Adrenal gland (tissue), 5 donors: Measurements from ENCODE around the gene OLFM3.

ENCODE experiments used
- POLR2A ChIP-seq, 2 donors: fragments of 450-650 bp; IDR thresholded peaks; one replicate each; pipeline ENCODE4 v1.6.1; 2017; ENCODE audit warnings: antibody characterized with exemption in 2 of 2, mild to moderate bottlenecking in 2 of 2, moderate library complexity in 1 of 2
- TF ChIP-seq, protein P1 (sequence below), 6 experiments: fragments of 450-650 bp in 4 of 6; fragments of 200-600 bp in 2 of 6; sonication (generic) in 1 of 6; IDR thresholded peaks; 1 replicate in 5 of 6; 2 replicates in 1 of 6; pipeline versions ENCODE4 v1.5.1 to v1.8.0; 2016 to 2021; ENCODE audit warnings: antibody characterized with exemption in 6 of 6, mild to moderate bottlenecking in 2 of 6, moderate library complexity in 1 of 6
- donor health status: DM: no; HTN: no; CAD: no.

DNA sequence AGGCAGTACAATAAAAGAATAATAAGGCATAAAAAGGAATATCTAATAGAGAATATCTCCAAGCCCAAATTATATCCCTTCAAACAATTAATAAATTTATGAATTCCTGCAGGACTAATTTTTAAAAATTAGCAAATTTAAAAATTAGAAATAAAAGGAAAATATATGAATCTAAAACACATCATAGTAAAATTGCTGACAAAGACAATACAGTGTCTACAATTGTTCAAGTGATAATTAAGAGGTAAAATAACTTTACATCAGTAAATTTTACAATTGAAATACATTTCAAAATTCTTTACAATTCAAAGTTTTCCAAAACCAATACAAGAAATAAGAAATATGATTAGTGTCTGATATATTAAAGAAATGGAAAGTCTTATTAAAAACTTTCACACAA lies 22.8 kb upstream of the OLFM3 start:
- TF ChIP-seq, protein P1, sequence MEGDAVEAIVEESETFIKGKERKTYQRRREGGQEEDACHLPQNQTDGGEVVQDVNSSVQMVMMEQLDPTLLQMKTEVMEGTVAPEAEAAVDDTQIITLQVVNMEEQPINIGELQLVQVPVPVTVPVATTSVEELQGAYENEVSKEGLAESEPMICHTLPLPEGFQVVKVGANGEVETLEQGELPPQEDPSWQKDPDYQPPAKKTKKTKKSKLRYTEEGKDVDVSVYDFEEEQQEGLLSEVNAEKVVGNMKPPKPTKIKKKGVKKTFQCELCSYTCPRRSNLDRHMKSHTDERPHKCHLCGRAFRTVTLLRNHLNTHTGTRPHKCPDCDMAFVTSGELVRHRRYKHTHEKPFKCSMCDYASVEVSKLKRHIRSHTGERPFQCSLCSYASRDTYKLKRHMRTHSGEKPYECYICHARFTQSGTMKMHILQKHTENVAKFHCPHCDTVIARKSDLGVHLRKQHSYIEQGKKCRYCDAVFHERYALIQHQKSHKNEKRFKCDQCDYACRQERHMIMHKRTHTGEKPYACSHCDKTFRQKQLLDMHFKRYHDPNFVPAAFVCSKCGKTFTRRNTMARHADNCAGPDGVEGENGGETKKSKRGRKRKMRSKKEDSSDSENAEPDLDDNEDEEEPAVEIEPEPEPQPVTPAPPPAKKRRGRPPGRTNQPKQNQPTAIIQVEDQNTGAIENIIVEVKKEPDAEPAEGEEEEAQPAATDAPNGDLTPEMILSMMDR (IDR thresholded peaks at IDR 0.05), result no peak
- no peak for TF ChIP-seq POLR2A (IDR thresholded peaks at IDR 0.05)
